Measurements from ENCODE around the gene GPRIN2. TPM values are rescaled to one million over a fixed set of nuclear protein-coding genes. Genes with fewer than 3 reads are reported as not detected.
"Not testable (repeated sequence)": the region's sequence is repeated elsewhere in the genome, so short reads cannot be mapped to it uniquely, and the experiment has no call there.

The GPRIN2 gene
- total RNA-seq, 2 donors from 2014 or later = 35.9 to 56.7 TPM

DNA sequence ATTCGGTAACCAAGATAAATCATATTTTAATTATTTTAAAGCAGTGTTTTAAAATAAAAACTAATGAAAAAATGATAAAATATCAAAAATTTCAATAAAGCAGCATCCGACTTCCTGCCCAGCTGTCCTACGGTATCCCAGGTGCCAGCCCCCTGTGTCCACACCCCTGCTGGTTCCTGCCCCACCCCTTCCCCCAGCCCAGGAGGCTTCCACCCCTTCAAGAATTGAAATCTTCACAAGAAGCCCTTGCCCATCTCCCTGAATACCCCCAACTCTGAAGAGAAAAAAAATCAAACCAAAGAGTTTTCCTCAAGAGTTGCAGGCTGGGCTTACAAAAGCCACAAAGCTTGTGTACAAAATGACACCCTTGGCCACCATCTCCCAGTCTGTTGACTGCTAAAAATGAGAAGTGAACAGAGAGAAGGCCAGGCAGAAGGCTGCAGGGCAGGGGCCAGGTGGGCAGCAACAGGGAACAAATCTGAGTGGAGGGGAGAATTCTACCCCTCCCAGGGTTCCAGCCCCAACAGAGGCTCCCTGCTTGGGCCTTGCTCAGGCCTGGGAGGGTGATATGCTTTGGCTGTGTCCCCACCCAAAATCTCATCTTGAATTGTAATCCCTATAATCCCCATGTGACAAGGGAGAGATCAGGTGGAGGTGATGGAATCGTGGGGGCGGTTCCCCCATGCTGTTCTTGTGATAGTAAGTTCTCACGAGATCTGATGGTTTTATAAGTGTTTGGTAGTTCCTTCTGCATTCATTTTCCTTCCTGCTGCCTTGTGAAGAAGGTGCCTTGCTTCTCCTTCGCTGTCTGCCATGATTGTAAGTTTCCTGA lies 14.5 kb downstream of the GPRIN2 start:
- intact Hi-C loops (cut with DNase I, micrococcal nuclease) = no loop called here
- no peak for ATAC-seq
- peak; percentile 21 to 33 for DNase-seq

DNA sequence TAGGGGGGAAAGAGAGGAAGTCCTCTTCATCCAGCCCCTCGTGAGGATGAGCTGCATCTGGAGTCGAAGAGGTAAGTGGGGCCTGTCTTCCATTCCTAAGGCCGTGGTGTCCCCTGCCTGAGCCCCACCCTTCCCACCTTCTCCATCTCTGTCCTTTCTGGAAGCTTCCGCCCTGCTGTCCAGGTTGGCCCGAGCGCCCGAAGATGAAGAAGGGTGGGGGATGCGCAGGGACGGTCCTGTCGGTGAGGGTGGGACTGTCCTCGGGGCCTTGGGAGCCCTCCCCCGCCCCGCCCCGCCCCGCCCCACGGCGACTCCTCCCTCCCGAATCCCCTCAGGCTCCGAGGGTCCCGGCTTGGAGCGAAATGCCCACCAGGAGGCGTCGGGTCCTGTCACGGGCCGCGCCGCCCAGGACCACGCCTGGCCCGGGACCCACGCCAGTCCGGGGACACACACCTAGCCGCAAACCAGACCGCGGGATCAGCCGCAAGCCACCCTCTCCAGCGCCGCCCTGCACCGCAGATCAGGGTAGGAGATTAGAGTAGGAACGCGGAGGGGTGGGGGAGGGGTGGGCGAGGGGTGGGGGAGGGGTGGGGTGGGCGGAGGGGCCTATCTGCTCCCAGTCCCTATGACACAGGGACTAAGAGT lies 15.3 kb downstream of the GPRIN2 start:
- ATAC-seq = peak; percentile 59
- DNase-seq = peak; percentile 70 to 76
- intact Hi-C loops (cut with DNase I, micrococcal nuclease) = no loop called here

DNA sequence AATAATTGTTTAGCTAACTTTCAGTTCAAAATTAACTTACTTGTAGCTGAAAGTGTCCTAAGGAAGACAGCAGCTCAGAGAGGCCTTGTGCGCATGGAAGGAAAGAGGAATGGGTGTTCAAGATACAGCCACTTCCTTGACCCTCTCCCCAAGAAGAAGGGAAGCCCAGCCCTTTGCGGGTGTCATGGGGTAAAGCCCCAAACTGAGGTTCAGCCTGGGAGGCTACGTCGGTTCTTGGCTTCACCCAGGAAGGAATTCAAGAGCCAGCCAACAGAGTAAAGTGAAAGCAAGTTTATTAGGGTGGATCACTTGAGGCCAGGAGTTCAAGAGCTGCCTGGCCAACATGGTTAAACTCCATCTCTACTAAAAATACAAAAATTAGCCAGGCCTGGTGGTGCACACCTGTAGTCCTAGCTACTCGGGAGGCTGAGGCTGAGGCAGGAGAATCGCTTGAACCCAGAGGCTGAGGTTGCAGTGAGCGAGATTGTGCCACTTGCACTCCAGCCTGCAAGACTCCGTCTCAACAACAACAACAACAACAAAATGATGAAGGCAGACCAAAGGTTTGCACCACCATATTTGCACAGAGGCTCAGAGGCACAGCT lies 15.9 kb downstream of the GPRIN2 start:
- no peak for ATAC-seq
- peak; percentile 17 to 36 for DNase-seq

DNA sequence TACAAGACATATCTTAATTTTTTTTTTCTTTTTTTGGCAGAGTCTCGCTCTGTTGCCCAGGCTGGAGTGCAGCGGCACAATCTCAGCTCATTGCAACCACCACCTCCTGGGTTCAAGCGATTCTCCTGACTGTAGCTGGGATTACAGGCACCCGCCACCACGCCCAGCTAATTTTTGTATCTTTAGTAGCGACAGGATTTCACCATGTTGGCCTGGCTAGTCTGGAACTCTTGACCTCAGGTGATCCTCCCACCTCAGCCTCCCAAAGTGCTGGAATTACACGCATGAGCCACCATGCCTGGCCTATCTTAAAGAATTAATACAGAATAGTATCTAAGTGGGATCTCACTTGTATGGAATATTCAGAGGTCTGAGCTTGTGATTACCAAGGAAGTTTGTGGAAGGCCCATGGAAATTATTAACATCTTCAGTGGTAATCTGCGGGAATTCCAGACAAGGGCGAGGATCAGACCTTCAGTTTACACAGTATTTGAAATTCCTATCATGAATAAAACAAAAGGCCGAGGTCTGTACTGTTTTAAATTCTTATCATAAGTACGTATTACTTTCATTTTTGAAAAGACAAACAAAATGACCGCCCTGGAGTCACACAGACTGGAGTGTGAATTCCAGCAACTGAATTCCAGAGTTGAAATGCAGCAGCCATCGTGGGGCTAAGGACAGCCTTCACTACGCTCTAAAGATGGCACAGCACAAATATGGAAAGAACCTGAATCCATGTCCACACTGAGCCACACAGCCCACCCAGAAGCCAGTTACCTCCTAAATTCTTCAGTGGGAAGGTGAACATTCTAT lies 16.7 kb downstream of the GPRIN2 start:
- intact Hi-C loops (cut with DNase I, micrococcal nuclease) = no loop called here
- DNase-seq (peak; percentile 27 to 32), ATAC-seq (peak; percentile 54)

More for the DNA sequence above, 15.9 kb downstream of the GPRIN2 start:
- intact Hi-C loops (cut with DNase I, micrococcal nuclease) = no loop called here

DNA sequence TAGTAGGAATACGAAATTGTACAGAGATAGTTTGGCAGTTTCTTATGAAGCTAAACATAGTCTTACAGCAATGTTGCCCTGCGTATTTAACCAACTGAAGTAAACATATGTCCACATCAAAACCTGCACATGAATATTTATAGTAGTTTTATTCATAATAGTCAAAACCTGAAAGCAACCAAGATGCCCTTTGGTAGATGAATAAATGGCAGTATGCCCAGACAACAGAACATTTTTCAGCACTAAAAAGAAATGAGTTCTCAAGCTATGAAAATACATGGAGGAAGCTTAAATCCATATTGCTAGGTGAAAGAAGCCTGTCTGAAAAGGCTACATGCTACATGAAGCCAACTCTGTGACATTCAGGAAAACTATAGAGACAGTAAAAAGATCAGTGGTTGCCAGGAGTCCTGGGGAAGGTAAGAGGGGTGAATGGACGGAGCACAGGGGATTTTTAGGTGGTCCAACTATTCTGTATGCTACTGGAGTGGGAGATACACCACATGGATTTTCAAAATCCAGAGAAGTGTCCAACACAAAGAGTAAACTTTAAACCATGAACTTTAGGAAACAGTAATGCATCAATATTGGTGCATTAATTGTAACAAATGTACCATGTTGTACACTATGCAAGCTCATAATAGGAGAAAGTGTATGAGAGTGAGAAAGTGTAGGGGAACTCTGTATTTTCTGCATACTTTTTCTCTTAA lies 17.6 kb downstream of the GPRIN2 start:
- no peak for DNase-seq
- intact Hi-C loops (cut with DNase I, micrococcal nuclease) = no loop called here
- ATAC-seq = no peak

DNA sequence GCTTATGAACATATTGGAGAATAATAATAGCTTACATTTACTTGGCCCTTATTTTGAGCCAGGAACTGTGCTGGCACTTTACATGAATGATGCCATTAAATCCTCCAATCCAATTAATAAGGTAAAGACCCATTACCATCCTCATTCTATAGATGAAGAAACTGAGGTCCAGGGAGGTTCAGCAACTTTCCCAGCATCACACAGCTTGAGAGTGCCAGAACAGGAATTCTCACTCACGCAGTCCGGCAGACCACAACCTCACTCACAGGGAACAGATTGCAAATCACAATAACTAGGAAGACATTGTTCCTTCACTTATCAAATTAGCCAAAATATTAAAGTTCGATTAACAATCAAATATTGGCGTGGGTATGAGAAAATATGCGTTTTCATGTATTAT lies 18.3 kb downstream of the GPRIN2 start:
- ATAC-seq (no peak), DNase-seq (peak in 1 of 2 donors; percentile 2)

DNA sequence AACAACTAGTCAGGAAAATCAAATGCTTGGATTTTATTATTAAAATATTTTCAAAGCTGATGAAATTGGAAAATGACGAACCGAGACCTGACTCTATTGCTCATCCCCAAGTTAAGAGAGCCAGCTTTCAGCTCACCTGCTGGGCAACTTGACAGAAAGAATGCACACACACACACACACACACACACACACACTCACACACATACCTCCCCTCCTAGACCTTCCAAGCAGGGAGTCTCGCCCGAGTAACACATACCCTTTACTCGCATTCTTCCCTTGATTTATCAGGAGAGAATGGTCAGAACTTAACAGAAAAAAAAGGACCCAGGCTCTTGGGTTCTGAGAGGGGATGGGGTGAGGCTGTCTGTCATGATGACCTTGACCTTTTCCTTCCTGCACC lies 19.1 kb downstream of the GPRIN2 start:
- ATAC-seq (no peak), DNase-seq (peak in 1 of 2 donors; percentile 12)
- intact Hi-C loops (cut with DNase I, micrococcal nuclease) = no loop called here

More for the DNA sequence above, 18.3 kb downstream of the GPRIN2 start:
- intact Hi-C loops (cut with DNase I, micrococcal nuclease) = no loop called here

DNA sequence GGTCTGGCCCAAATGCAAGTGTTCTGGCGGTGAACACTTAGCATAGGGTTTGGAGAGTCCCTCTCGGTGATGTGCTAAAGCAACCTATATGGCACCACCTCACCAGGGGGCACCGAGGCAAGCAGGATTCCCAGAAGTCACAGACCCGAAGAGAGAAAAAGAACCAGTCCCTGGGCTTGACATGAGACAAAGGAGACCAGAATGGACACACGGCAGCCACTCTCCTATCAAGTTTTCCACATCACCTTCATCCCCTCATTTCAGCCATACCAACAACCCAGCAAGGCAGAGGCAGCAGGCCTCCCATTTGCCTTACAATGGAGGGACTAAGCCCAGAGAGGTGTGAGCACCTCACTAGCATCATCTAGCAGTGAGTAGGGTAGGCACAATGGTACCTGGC lies 19.7 kb downstream of the GPRIN2 start:
- ATAC-seq = no peak
- intact Hi-C loops (cut with DNase I, micrococcal nuclease) = no loop called here
- peak; percentile 3 to 20 for DNase-seq

DNA sequence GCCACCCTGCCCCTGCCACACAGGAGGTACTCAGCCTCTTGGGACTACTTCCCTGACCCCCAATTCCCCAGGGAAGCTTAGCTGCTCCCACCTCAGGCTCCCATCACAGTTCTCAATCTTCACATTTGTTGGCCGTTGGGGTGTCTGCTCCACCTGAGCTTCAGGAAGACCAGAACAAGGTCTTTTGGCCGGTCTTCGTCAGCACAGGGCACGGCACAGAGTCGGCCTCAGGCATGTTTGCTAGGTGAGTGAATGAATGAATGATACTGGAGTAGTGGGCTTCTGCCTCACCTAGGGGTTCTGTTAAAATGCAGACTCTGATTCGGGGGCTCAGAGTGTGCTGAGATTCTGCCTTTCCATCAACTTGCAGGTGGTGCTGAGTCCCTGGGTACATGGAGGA lies 20.3 kb downstream of the GPRIN2 start:
- DNase-seq (peak; percentile 4 to 27), ATAC-seq (no peak)
- intact Hi-C loops (cut with DNase I, micrococcal nuclease) = no loop called here

DNA sequence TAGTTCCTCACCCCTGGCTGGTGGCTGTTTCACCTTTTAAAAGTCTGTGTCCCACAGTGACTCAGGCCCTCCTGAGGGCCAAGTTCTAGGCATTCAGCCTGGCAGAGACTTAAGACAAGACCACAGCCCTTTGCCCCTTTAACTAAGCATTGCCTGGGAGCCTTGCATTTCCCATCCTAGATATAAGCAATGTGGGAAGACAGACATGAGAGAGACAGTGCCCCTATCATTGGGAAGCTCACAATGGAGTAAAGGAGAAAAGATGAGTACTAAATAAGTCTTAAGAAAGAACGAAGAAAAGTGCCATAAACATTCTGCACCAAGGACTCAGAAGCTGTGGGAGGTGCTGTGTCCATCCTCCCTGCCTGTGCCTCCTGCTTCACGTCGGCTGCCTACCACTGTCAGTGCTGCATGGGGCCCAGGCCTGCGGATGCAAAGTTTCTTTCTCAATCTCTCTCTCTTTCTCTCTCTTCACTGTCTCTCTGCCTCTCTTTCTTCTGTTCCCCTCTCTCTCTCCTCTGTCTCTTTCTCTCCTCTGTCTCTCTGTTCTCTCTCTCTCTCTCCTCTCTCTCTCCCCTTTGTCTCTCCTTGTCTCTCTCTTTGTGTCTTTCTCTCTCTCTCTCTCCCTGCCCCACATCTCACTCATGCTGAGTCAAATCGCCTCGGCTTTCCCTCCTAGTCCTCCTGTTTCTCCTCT lies 21.5 kb downstream of the GPRIN2 start:
- ATAC-seq (no peak), DNase-seq (peak; percentile 3 to 11)

DNA sequence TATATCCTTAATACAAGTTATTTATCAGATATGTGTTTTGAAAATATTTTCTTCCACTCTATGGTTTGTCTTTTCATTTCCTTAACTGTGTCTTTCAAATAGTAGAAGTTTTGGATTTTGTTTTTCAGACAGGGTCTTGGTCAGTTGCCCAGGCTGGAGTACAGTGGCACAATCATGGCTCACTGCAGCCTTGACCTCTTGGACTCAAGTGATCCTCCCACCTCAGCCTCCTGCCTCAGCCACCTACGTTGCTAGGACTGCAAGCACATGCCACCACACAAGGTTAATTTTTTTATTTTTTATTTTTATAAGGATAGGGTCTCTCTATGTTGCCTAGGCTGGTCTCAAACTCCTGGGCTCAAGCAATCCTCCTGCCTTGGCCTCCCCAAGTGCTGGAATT lies 24.2 kb downstream of the GPRIN2 start:
- DNase-seq = peak; percentile 3 to 24
- ATAC-seq; intact Hi-C loops (cut with DNase I, micrococcal nuclease): not testable (repeated sequence)

More for the DNA sequence above, 21.5 kb downstream of the GPRIN2 start:
- intact Hi-C loops (cut with DNase I, micrococcal nuclease) = no loop called here

DNA sequence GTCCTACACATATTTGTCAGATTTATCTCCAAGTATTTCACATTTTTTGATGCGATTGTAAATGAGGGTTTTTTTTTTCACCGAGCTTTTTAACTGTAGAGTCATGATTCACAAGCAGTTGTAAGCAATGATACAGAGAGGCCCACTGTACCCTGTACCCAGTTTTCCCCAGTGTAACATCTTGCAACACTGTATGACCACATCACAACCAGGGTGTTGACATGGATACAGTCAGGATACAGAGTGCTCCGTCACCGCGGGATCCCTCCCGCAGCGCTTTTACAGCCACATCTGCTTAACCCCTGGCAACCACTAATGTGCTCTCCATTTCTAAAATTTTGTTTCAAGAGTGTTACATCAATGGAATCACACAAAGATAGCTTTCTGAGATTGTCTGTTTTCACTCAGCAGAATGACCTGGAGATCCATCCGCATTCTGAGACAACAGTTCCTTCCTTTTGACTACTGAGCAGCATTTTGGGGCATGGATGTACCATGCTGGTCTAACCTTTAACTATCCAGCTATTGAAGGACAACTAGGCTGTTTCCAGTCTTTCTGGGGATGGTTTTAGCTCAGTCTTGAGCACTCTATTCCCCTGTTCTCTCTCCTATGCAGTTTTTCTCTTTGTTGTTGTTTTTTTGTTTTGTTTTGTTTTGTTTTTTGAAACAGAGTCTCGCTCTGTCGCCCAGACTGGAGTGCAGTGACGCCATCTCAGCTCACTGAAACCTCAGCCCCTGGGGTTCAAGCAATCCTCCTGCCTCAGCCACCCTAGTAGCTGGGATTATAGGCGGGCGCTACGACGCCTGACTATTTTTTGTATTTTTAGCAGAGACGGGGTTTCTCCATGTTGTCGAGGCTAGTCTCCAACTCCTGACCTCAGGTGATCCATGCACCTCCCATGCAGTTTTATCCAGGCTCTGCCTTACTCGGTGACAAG lies 25.9 kb downstream of the GPRIN2 start:
- ATAC-seq (no peak), DNase-seq (peak; percentile 2 to 14)
- intact Hi-C loops (cut with DNase I, micrococcal nuclease) = no loop called here

DNA sequence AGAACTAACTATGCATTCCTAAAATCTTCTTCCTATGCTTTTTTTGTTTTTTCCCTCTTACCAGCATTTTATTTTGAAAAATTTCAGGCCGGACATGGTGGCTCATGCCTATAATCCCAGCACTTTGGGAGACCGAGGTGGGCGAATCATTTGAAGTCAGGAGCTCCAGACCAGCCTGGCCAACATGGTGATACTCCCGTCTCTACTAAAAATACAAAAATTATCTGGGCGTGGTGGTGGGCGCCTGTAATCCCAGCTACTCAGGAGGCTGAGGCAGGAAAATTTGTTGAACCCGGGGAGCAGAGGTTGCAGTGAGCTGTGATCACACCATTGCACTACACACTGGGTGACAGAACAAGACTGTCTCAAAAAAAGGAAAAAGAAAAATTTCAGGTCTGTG lies 26.7 kb downstream of the GPRIN2 start:
- ATAC-seq; intact Hi-C loops (cut with DNase I, micrococcal nuclease): not testable (repeated sequence)
- DNase-seq = peak; percentile 1 to 7

DNA sequence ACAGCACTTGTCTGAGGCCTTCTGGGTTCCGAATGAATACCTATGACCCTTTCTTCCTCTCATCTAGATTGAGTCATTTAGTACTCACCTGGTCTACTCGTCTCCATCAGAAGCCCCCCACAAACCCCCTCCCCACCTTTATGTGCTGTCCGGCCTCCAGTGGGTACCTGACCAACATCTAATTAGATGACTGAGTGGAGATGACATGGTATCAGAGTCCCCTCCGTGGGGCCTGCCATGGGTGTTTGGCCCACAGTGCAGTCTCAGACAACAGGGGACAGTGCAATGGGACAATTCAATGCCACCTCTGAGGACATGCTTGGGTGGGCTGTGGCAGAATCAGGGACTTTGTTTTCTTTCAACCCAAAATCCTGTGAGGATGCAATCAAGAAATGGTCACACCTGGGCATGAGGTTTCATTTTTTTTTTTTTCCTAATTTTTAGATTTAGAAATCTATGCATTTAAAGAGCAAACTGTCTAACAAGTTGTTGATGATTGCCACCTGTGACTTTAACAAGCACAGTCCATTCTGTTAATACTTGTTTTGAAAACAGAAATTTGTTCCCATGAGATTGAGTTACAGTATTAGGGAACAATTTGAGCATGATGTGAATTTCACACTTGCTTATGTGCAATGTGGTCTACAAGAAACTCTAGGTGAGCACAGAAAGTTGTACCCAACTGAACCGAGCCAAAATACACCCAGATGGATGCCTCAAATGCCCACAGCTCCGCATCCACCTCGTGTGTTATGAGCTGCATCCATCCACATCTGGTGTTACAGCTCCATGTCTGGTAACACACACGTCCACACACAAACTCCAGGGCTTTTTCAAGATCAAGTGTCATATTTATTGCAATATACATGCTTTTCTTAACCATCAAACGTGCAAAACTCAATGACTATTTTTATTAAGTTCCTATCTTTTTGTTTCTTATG lies 27.5 kb downstream of the GPRIN2 start:
- peak; percentile 5 to 22 for DNase-seq
- no peak for ATAC-seq
- intact Hi-C loops (cut with DNase I, micrococcal nuclease) = no loop called here

DNA sequence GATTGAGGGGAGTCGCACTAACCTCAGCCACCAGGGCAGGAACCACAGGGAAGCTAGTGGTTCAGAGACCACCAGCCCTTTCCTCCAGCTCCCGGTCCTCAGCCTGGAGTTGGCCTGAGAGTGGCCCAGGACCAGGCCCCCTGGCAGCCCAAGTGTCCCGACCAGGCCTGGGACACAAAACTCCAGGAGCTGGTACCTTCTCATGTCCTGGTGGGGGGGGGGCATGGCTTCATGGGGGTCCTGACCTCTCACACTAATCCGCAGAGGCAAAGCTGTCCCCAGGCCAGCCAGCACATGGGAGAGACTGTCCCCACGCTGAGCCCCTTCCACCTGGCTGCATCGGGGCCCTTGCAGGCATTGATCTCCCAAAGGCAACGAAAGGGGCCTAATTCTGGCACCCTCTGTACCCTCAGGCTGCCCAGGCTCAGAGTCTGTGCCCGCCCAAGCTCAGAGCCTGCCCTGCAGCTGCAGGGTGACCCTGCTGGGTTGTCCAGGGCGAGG lies 28.2 kb downstream of the GPRIN2 start:
- peak; percentile 7 to 25 for DNase-seq
- ATAC-seq = no peak

More for the DNA sequence above, 28.2 kb downstream of the GPRIN2 start:
- intact Hi-C loops (cut with DNase I, micrococcal nuclease) = no loop called here

All from left colon (tissue), 2 donors.